ENCODE results near the gene CRIP2.

CRIP2 gene

GRCh38 chr14:105489542-105490266 lies 15.1 kb downstream of the CRIP2 start:
- peak; percentile 27 for DNase-seq

- no peak for DNase-seq
Measured at GRCh38 chr14:105490267-105490571, 15.6 kb downstream of the CRIP2 start.

GRCh38 chr14:105490572-105491365 lies 16.1 kb downstream of the CRIP2 start, which contains the start of gene TEDC1:
TEDC1 (plus strand) TSS chr14:105491246; CDS start chr14:105491376, 130 bp downstream.
- peak; percentile 97 for DNase-seq

GRCh38 chr14:105491366-105491973 lies 16.8 kb downstream of the CRIP2 start:
- peak; percentile 12 for DNase-seq

GRCh38 chr14:105492031-105492970 lies 17.7 kb downstream of the CRIP2 start:
- DNase-seq: no peak

GRCh38 chr14:105492971-105493871 lies 18.6 kb downstream of the CRIP2 start:
- no peak for DNase-seq

- DNase-seq: no peak
Measured at GRCh38 chr14:105493921-105494605, 19.4 kb downstream of the CRIP2 start.

GRCh38 chr14:105494606-105494929 lies 19.9 kb downstream of the CRIP2 start:
- DNase-seq: no peak

- DNase-seq: no peak
Measured at GRCh38 chr14:105495101-105495989, 20.7 kb downstream of the CRIP2 start.

GRCh38 chr14:105495990-105496830 lies 21.6 kb downstream of the CRIP2 start:
- no peak for DNase-seq

GRCh38 chr14:105496831-105497591 lies 22.4 kb downstream of the CRIP2 start:
- DNase-seq: no peak

GRCh38 chr14:105497671-105498429 lies 23.2 kb downstream of the CRIP2 start:
- DNase-seq: no peak

GRCh38 chr14:105498430-105499255 lies 24.0 kb downstream of the CRIP2 start:
- no peak for DNase-seq

GRCh38 chr14:105499256-105500035 lies 24.8 kb downstream of the CRIP2 start:
- no peak for DNase-seq

GRCh38 chr14:105500036-105500725 lies 25.6 kb downstream of the CRIP2 start:
- DNase-seq: no peak
